Subcutaneous adipose tissue (tissue), 4 donors: ENCODE data around the gene SLC41A2. TPM values are rescaled to one million over a fixed set of nuclear protein-coding genes. Genes with fewer than 3 reads are reported as not detected.

Source experiments
- CTCF ChIP-seq: fragments of 450-650 bp; IDR thresholded peaks from one replicate; pipeline ENCODE4 v1.5.1; 2016; ENCODE audit warnings: low read depth, mild to moderate bottlenecking, control low read depth, antibody characterized with exemption, moderate library complexity
- total RNA-seq, 4 donors: library from RNA; depleted of rRNA; stranded (reverse); fragments of >200 nt; gene quantifications; one replicate each; pipeline ENCODE4 v1.1.0, GENCODE V29; 2016

Gene SLC41A2
- total RNA-seq, 4 donors from 2014 or later: 18.5 to 65.8 (median 36.4) TPM

- no peak for TF ChIP-seq CTCF
These were observed 33.6 kb upstream of the SLC41A2 start for GRCh38 chr12:104991565-104992128.

- no peak for TF ChIP-seq CTCF
These were observed 32.9 kb upstream of the SLC41A2 start for GRCh38 chr12:104990950-104991349.

GRCh38 chr12:104986022-104986941 lies 28.2 kb upstream of the SLC41A2 start, which contains the start of gene NOPCHAP1:
Gene NOPCHAP1 (plus strand): TSS chr12:104986316. CDS start chr12:104986353, 37 bp downstream.
- TF ChIP-seq CTCF: no peak

GRCh38 chr12:104985206-104985605 lies 27.1 kb upstream of the SLC41A2 start:
- TF ChIP-seq CTCF: no peak

GRCh38 chr12:104976703-104977102 lies 18.6 kb upstream of the SLC41A2 start:
- no peak for TF ChIP-seq CTCF

- no peak for TF ChIP-seq CTCF
These were observed 17.7 kb upstream of the SLC41A2 start for GRCh38 chr12:104975587-104976343.
